Medulla oblongata (tissue), 1 donor: ENCODE data around the gene PARP3.

ENCODE experiments used
- DNase-seq: peaks from one replicate; pipeline ENCODE4 v3.0.0-alpha.2; 2015; ENCODE audit errors: extremely low spot score

The PARP3 gene

GRCh38 chr3:51966922-51967383 lies 24.8 kb downstream of the PARP3 start:
- peak; percentile 14 for DNase-seq

DNA sequence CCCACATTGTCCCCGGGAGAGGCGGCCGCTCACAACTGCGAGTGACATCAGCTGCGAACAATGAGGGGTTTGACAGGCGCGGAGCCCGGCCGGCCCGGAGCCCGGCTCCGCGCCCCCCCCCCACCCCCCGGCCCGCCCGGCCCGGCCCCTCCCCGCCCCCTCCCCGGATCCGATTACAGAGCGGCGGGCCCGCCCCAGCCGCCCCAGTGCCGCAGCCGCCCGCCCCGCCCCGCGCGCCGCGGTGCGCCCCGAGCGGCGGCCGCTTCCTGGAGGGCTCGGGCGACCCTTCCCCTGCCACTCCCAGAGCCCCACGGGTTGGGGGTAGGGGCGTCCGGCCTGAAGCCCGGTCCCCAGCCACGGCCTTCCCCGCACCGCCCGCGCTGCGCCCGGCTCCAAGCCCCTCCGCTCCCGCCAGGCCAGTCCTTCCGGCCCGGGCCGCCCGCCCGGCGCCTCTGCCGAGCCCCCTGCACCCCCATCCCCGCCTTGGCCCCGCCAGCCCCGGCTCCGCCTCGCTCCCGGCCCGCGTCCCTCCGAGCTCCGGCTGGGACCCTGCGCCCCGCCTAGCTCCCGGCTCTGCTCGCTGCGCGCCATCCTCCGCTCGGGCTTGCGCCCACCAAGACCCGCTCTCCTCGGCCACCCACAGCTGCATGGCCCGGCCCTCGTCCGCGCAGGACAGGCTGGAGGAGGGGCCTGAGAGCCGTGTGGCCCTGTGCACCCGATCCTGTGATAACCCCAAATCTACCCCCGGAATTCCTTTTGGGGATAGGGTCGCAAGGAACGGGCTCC lies 25.4 kb downstream of the PARP3 start, which contains the start of gene PCBP4:
TSS of gene PCBP4 (minus strand) at position 71 of the 786 bp plus-strand sequence. CDS start 6,214 bp downstream, outside the sequence.
- peak; percentile 83 for DNase-seq

GRCh38 chr3:51968170-51968775 lies 26.1 kb downstream of the PARP3 start:
- peak; percentile 21 for DNase-seq

DNA sequence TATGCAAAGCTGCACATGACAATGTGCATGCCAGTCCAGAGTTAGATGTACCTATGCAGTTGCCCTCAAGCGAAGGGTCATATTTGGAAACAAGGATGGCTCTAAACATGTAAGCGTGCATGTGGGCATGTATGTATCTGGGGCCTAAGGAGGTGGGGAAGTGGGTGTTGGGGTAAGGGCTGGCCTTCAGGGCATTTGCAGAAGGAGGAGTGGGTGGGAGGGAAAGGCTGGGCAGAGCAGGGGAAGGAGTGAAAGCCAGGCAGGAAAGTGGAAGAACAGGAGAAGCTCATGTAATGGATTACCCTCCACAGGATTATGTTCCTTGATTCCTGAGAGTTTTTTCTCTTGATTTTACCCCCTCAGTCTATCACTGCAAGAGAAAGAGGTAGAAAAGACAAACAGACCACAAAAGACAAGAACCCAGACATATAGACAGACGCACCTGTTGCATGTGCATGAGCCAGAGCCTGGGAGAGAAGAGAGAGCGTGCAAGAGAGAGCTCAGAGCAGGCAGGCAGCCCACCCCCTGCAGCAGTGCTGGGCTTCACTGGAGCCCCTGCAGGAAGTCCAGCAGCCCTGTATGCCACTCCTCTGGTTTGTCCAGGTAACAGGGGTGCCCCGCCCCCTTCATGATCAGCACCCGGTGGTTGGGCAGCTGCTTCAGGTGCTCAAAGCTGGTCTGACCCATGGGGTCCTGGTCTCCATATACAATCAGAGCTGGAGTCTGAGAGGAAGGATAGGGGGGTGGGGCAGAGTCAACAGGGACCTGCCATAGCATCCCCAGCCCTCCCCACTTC lies 26.9 kb downstream of the PARP3 start:
- no peak for DNase-seq

DNA sequence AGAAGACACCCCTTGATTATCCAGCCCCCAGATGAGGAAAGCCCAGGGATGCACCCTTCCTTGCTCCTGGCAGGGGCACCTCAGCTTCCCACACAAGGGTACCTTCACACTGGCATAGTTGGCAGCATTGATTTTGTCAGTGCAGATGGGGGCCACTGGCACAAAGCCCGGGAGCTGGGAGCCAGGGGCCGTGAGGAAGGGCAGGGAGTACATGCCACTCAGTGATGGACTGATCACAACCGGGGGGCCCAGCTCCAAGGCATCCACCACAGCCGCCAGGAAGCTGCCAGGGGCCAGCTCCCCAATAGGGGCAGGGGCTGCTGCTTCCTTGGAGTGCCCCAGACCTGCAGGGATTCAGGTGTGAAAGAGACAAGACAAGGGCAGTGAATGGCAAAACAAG lies 27.7 kb downstream of the PARP3 start:
- DNase-seq, result no peak

DNA sequence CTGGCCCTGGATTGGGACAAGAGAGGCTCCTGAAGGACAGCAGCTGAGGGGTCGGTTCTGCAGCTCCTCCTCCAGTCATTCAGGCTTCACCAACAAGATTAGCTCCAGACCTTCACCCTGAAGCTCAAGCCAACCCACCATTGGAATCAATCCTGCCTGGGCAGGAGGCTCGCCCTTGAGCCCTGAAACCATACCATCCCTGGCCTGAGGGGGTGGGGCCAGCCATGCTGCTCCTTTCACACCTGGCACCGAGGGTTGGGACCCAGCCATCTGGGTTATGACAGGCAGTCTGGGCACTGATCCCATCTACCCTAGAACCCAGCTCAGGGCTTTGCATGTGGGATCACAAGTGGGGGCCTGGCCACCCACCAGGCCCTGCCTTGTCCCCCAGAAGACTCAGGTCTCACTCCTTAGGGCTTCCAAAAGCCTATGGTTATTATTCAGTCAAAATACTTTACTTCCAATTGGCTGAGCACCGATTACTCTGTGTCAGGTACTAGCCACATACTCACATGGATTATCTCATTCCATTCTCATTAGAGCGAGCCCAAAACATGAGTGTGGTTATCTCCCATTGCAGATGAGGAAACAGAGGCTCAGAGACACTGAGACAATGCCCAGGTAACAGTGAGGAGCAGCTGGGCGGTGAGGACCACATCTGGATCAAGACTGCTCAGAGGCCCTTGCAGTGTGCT lies 28.6 kb downstream of the PARP3 start:
- no peak for DNase-seq

DNA sequence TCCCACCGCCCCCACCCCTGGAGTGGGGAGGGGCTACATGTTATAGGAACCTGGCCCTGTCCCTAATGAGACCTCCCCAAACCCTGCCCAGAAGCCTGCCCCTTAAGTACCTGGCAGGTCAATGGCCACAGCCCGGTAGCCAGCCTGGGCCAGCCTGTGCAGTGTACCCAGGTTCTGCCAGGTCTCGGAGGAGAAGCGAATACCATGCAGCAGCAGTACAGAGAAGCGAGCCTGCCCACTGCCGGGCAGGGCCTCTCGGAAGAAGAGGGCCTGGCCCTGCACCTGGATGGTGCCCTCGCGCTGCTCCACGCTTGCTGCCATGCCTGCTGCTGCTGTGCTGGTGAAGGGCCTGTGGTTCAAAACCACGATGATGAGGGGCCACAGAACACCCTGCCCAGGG lies 29.2 kb downstream of the PARP3 start:
- no peak for DNase-seq

GRCh38 chr3:51974277-51974962 lies 32.3 kb downstream of the PARP3 start:
- no peak for DNase-seq

DNA sequence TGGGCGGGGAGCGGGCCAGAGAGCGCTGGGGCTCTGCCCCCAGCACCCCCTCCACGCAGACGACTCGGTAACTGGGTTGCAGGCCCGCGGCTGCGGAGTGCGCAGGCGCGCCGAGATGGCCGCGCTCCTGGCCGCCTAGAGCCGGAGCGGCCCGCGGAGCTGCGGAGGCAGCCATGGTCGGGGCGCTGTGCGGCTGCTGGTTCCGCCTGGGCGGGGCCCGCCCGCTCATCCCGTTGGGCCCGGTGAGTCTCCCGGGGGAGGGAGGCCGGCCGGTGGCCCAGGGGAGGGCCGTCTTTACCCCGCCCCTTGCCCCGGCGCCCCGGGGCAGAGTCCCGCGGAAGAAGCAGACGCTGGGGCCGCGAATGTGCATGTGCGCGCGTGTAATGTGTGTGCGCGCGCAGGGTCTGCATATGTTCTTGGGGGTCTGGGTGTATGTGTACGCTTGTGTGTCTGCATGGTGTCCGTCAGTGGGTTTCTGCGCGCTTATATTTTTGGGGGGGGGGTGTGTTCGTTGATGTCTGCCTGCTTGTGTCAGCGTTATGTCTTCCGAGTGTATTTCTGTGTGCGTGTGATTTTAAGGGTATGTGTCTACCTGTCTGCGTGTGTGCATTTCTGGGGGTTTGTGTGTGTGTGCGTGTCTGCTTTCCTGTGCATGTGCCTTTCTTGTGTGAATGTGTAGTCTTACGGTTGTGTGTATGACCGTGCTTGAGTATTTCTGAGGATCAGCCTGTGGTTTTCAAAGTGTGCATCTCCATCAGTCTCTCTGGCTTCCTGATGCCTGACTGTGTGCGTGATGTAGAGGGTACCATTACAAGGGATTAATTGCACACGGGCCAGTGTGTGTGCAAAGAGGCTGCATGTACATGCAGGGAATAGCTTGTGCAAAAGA lies 33.0 kb downstream of the PARP3 start, which contains the start of gene ABHD14A:
TSS of gene ABHD14A (plus strand) at position 102 of the 889 bp plus-strand sequence. CDS start at position 174, 72 bp downstream.
- peak; percentile 74 for DNase-seq

DNA sequence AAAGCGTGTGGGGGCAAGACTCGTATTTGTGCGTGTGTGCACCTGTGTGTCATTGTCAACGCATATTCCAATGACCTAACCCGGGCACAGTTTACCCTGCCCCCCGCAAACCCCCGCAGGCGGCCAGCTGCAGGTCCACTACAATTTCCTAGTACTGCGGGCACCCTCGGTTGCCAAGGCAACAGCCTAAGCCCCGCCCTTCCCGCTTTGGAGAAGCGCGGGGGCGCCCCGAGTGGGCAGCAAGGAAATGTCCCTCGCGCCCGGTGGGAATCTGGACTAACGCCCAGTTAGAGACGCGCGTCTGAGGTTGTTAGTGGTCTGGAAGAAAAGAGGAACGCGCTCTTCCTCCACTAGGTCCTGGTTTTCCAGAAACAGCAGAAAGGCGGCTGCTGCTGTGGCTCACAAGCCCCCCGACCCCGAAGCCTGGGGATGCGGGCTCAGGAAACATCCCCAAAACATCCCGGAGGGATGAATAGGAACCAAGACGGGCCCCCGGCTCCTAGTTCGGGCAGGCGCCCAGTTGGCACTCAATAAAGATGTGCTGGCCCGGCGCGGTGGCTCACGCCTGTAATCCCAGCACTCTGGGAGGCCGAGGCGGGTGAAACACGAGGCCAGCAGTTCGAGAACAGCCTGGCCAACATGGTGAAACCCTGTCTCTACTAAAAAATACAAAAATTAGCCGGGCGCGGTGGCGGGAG lies 33.8 kb downstream of the PARP3 start:
- peak; percentile 85 for DNase-seq

DNA sequence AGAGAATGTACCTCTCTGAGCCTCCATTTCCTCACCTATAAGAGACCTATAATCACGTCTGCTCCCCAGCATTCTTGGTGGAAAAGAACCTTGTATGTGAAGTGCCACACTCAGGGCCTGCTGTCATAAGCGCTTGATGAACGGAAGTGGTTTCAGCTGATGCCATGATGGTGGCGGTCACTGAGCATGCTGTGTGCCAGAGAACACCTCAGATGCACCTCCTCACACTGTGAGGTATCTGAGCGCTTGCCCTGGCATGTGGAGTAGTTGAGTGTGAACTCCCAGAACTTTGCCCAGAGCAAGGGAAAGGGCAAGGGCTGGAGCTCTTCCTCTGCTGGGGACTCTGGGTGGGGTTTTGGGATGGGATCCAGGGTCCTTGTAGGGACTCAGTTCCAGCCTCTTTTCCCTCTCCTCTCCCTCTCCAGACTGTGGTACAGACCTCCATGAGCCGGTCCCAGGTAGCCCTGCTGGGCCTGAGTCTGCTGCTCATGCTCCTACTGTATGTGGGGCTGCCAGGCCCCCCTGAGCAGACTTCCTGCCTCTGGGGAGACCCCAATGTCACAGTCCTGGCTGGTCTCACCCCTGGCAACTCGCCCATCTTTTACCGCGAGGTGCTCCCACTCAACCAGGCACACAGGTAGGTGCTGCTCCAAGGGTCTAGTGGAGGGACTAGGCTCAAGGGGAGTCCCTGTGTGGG lies 35.4 kb downstream of the PARP3 start:
- no peak for DNase-seq

GRCh38 chr3:51978143-51978502 lies 36.0 kb downstream of the PARP3 start:
- no peak for DNase-seq

DNA sequence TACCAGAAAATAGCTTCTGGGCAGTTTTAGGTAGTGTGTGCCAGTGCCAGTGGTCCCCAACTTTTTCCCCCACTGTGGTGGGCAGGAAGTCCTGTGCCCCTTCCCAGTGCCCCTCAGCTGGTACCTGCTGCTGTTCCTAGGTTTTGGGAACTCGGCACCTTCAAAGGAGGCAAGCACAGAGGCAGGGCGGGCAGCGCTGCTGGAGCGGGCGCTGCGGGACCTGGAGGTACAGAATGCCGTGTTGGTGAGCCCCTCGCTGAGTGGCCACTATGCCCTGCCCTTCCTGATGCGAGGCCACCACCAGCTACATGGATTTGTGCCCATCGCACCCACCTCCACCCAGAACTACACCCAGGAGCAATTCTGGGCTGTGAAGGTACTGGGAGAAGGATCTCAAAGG lies 38.1 kb downstream of the PARP3 start:
- DNase-seq, result no peak

DNA sequence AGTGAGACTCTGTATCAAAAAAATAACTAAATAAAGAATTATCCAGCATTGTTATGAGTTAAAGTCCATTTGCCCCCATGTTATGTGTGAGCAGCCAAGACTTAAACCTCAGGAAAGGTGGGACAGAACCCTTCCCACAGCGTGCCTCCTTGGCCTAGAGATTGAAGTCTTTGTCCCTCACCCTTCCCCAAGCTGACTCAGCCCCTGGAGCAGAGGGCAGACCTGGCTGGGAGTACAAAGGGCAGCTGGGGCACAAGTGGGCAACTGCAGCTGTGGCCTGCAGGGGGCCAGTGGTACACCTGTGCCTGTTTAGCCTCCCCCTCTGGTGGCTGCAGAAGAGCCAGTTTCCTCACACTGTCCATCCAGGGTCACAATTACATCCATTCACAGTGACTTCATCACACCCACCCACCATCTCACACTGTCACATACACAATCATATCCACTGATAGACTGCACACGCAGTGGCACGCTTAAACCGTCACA lies 40.2 kb downstream of the PARP3 start:
- no peak for DNase-seq

DNA sequence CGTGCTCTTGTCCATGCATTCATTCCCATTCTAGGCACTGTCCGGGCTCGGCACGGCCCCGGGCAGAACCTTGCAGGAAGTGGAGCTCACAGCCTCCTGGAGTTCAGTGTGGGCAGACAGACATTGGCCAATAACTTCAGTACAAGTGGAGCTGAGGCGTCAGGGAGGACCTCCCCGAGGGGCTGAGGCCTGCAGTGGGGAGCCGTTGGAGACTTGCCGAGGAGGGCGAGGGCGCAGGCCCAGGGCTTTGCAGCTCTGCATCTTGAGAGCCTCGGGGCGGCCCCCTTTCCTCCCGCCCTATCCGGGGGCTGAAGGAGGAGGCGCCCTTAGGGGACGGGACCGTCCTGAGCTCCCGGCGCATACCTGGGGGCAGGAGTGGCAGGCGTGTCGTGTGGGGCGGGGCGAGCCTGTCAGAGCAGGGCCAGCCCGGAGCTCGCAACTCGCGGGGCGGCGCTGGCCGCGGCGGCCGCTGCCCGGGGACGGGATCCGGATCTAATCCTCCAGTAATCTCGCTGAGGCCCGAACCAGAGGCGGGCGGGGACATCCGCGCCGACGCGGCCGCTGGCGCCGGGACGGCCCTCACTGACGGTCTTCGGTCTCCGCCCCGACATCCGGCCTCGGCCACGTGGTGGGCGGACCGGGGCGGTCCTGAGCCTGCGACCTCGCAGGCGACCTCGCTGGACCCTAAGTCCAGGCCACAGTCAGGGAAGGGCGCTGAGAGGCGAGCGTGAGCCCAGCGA lies 40.8 kb downstream of the PARP3 start, which contains the start of gene ACY1:
TSS of gene ACY1 (plus strand) at position 698 of the 740 bp plus-strand sequence. CDS start 530 bp downstream, outside the sequence.
- peak; percentile 82 for DNase-seq

- no peak for DNase-seq
Observed at GRCh38 chr3:51983578-51984268, 41.6 kb downstream of the PARP3 start.

- no peak for DNase-seq
Observed at GRCh38 chr3:51984269-51984647, 42.1 kb downstream of the PARP3 start.
